Dendritic cell treated with granulocyte-macrophage colony-stimulating factor and Interleukin-4, amounts not matched to agents 40 ng/mL and 50 ng/mL, for 4 days (primary cell): ENCODE measurements around the gene LDAF1.
"Not testable (repeated sequence)": the region's sequence is repeated elsewhere in the genome, so short reads cannot be mapped to it uniquely, and the experiment has no call there.

ENCODE experiments used
- H3K27ac Mint-ChIP-seq: one replicate; pipeline ENCODE4 v1.8.0; 2022; ENCODE audit warnings: mild to moderate bottlenecking, mixed read lengths
- H3K27me3 Mint-ChIP-seq: one replicate; pipeline ENCODE4 v1.8.0; 2022; ENCODE audit warnings: mild to moderate bottlenecking, mixed read lengths
- H3K36me3 Mint-ChIP-seq: one replicate; pipeline ENCODE4 v1.8.0; 2022; ENCODE audit warnings: low read depth, mixed read lengths
- H3K4me1 Mint-ChIP-seq: one replicate; pipeline ENCODE4 v1.8.0; 2022; ENCODE audit warnings: low read depth, mixed read lengths
- H3K4me3 Mint-ChIP-seq: one replicate; pipeline ENCODE4 v1.8.0; 2022; ENCODE audit warnings: mild to moderate bottlenecking, moderate library complexity, mixed read lengths
- H3K9me3 Mint-ChIP-seq: one replicate; pipeline ENCODE4 v1.8.0; 2022; ENCODE audit warnings: mixed read lengths
- intact Hi-C: fragments of 100-400 bp; cut with micrococcal nuclease; formaldehyde crosslinking; loops from one replicate; pipeline ENCODE4 v1.15.0; 2022

Gene LDAF1

DNA sequence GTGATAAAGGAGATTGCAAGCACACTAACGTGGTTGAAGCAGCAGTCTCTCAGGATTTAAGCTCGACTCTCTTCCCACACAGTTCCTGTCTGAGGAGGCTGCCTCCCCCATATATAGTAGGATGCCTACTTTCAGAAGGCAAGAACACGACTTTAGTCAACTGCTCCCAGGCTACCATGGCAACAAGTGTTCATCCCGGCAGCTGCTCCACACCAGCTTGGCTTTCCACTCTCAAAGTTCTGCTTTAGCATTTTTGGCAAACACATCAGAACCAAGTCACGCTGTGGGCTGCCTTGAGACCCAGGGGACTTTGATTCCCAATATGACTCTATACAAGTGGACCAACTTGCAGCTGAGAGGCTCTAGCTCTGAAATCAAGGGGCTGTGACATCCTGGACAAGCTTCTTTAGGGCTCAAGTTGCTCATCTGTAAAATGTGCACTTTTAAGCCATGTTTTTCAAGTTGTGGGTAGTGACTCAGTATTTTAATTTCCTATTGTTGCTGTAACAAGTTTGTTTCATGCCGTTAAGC, 36.4 kb downstream of the LDAF1 start:
- Mint-ChIP-seq H3K9me3 (peaks cover 5% of the 10 kb centered on the region), H3K27ac (no peak overlapping the region), H3K4me3 (no peak overlapping the region), H3K27me3 (peaks cover 37% of the 10 kb centered on the region), H3K36me3 (no peaks in the 10 kb centered on the region), H3K4me1 (peaks cover 17% of the 10 kb centered on the region)
- intact Hi-C loops: no loop called here

DNA sequence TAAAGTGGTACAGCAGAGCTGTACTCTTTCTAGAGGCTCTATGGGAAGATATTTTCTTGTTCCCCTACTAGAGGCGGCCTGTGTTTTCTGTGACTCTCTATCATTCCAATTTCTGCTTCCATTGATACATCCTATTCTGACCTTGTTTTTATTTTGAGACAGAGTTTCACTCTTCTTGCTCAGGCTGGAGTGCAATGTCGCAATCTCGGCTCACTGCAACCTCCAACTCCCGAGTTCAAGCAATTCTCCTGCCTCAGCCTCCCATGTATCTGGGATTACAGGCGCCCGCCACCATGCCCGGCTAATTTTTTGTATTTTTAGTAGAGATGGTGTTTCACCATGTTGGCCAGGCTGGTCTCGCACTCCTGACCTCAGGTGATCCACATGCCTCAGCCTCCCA, 36.9 kb downstream of the LDAF1 start:
- H3K9me3 Mint-ChIP-seq, H3K27ac Mint-ChIP-seq, H3K36me3 Mint-ChIP-seq, intact Hi-C loops, H3K4me3 Mint-ChIP-seq: not testable (repeated sequence)
- peaks cover 37% of the 10 kb centered on the region for H3K27me3 Mint-ChIP-seq
- H3K4me1 Mint-ChIP-seq: peaks cover 17% of the 10 kb centered on the region

GRCh38 chr16:21197112-21197511, 38.6 kb downstream of the LDAF1 start:
- H3K4me1 Mint-ChIP-seq: peaks cover 17% of the 10 kb centered on the region
- H3K27ac Mint-ChIP-seq: no peak overlapping the region
- H3K36me3 Mint-ChIP-seq: no peaks in the 10 kb centered on the region
- peaks cover under 1% of the 10 kb centered on the region for H3K9me3 Mint-ChIP-seq
- intact Hi-C loops: no loop called here
- H3K4me3 Mint-ChIP-seq: no peak overlapping the region
- peaks cover 47% of the 10 kb centered on the region for H3K27me3 Mint-ChIP-seq

DNA sequence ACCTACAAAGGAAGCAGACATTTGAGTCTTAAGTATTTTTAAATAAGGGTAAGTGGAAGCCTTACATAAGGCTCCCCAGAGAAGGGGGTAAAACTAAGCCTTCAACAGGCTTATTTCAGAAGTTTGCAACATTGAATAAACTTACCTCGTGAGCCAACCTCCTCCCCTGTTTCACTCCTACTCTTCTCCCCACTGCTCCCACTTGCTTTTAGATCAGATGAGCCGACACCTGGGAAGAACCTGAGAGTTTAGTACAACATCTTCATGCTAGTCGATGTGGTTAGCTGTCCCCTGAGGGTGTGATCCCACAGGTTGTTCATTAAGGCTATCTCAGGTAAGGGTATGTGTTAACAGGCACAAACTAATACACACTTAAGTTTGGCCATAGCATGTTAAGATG, 39.1 kb downstream of the LDAF1 start:
- peaks cover 46% of the 10 kb centered on the region for H3K27me3 Mint-ChIP-seq

DNA sequence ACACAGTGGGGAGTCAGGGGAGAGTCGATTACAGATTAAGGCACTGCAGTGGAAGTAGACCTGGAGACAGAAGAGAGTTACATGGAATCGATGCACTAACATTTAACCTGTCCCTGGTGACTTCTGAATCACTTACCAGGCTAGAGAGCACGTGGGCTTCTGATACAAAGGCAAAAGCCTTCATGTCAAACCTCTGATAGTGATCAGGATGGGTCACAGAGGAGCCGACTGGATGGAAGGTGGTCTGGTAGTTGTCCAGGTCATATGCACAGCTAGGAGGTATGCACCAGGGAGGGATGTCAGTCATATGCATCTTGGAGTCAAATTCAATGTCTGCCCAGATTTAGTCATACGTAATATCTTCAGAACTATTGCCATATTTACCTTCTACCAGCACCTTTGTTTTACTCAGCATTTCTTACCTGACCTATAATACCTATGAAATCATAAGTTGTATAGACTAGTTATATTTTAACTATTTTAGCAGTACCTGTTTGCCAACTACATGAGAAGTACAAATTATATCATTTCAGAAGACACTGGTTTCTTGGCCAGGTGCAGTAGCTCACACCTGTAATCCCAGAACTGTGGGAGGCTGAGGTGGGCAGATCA, 41.2 kb downstream of the LDAF1 start:
- Mint-ChIP-seq H3K9me3 (no peaks in the 10 kb centered on the region), H3K4me3 (no peak overlapping the region), H3K36me3 (no peaks in the 10 kb centered on the region), H3K27me3 (peaks cover 37% of the 10 kb centered on the region), H3K4me1 (peaks cover 15% of the 10 kb centered on the region), H3K27ac (no peak overlapping the region)
- intact Hi-C loops: no loop called here

More for the DNA sequence above, 39.1 kb downstream of the LDAF1 start:
- Mint-ChIP-seq H3K36me3 (no peaks in the 10 kb centered on the region), H3K9me3 (no peaks in the 10 kb centered on the region), H3K27ac (no peak overlapping the region), H3K4me1 (peaks cover 17% of the 10 kb centered on the region), H3K4me3 (no peak overlapping the region)
- intact Hi-C loops: no loop called here

- H3K36me3 Mint-ChIP-seq: no peaks in the 10 kb centered on the region
- peaks cover 41% of the 10 kb centered on the region for H3K27me3 Mint-ChIP-seq
- no peak overlapping the region for H3K4me3 Mint-ChIP-seq
- H3K9me3 Mint-ChIP-seq: no peaks in the 10 kb centered on the region
- no peaks in the 10 kb centered on the region for H3K4me1 Mint-ChIP-seq
- intact Hi-C loops: no loop called here
- H3K27ac Mint-ChIP-seq: no peak overlapping the region
Observed at GRCh38 chr16:21203155-21203797, 44.8 kb downstream of the LDAF1 start.

- Mint-ChIP-seq H3K4me1 (no peaks in the 10 kb centered on the region), H3K27ac (no peak overlapping the region), H3K9me3 (no peaks in the 10 kb centered on the region), H3K36me3 (no peaks in the 10 kb centered on the region), H3K27me3 (peaks cover 41% of the 10 kb centered on the region), H3K4me3 (no peak overlapping the region)
- intact Hi-C loops: no loop called here
Observed at GRCh38 chr16:21205303-21205702, 46.8 kb downstream of the LDAF1 start.

GRCh38 chr16:21206550-21206949, 48.1 kb downstream of the LDAF1 start:
- H3K27me3 Mint-ChIP-seq: peaks cover 38% of the 10 kb centered on the region
- no peaks in the 10 kb centered on the region for H3K9me3 Mint-ChIP-seq
- H3K36me3 Mint-ChIP-seq: no peaks in the 10 kb centered on the region
- no peak overlapping the region for H3K27ac Mint-ChIP-seq
- H3K4me1 Mint-ChIP-seq: no peaks in the 10 kb centered on the region
- intact Hi-C loops: no loop called here
- no peak overlapping the region for H3K4me3 Mint-ChIP-seq

DNA sequence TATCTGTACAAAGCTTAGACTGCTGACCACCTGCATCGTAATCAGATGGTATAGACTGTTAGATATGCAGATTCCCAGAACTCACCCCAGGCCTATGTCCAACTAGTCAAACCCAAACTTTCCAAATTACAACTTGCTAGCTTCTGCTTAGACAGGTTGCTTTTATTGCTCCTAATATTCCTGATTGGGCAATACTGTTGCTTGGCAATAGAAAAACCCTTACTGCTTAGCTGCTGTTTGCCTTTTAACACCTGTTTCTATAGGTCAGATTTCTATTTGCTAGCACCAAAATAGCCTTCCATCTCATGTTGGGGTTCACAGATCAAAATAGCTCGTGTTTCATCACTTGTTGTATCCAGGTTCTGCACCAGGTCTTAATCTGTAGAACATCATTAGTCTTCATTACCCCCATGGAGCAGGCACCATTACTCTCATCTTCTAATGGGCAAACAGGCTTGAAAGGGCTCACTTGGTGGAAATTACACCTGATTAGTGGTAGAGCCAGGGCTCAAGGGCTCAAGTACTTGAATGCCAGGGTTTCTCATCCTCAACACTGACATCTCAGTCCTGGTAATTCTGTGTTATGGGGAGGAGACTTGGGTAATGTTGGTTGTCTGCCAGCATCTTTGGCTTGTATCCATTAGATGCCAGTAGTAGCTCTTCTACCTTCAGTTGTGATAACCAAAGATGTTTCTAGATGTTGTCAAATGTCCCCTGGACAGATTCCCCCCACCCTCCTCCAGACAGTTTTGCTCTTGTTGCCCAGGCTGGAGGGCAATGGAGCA, 50.2 kb downstream of the LDAF1 start:
- H3K4me3 Mint-ChIP-seq: no peak overlapping the region
- no peak overlapping the region for H3K27ac Mint-ChIP-seq
- no peaks in the 10 kb centered on the region for H3K4me1 Mint-ChIP-seq
- H3K27me3 Mint-ChIP-seq: peaks cover 36% of the 10 kb centered on the region
- no peaks in the 10 kb centered on the region for H3K9me3 Mint-ChIP-seq
- no peaks in the 10 kb centered on the region for H3K36me3 Mint-ChIP-seq
- intact Hi-C loops: no loop called here

DNA sequence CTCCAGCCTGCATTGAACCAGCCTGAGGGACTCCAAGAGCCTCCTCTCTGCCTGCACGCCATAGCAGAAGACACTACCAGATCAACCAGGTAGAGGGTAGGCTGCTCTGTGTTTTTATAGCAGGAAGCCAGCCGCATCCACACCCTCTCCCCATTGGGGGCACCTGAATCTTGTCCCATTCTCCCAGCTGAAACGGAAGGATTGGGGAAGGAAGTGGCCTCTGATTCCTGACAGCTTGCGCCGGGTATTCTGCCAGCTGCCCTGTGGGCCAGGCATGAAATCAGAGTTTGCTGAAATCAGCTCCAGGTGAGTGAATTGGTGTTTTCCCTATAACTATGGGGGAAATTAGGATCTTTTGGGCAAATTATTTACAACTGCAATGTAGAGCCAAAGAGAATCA, 53.0 kb downstream of the LDAF1 start, which contains the start of gene ZP2:
ZP2 (minus strand) TSS at position 89 of the 400 bp plus-strand sequence; CDS start at position 62, 27 bp downstream.
- peaks cover 42% of the 10 kb centered on the region for H3K27me3 Mint-ChIP-seq
- intact Hi-C loops: no loop called here
- no peaks in the 10 kb centered on the region for H3K4me1 Mint-ChIP-seq

GRCh38 chr16:21214086-21214485, 55.6 kb downstream of the LDAF1 start:
- intact Hi-C loops: no loop called here
- H3K27me3 Mint-ChIP-seq: peaks cover 38% of the 10 kb centered on the region
- no peaks in the 10 kb centered on the region for H3K4me1 Mint-ChIP-seq
- H3K36me3 Mint-ChIP-seq: no peaks in the 10 kb centered on the region
- H3K27ac Mint-ChIP-seq: no peak overlapping the region
- no peak overlapping the region for H3K4me3 Mint-ChIP-seq
- no peaks in the 10 kb centered on the region for H3K9me3 Mint-ChIP-seq

More for the DNA sequence above, 53.0 kb downstream of the LDAF1 start, which contains the start of gene ZP2:
- Mint-ChIP-seq H3K4me3 (no peak within 1 kb of the TSS), H3K36me3 (no peaks in the 10 kb centered on the region), H3K9me3 (no peaks in the 10 kb centered on the region), H3K27ac (no peak within 1 kb of the TSS)

DNA sequence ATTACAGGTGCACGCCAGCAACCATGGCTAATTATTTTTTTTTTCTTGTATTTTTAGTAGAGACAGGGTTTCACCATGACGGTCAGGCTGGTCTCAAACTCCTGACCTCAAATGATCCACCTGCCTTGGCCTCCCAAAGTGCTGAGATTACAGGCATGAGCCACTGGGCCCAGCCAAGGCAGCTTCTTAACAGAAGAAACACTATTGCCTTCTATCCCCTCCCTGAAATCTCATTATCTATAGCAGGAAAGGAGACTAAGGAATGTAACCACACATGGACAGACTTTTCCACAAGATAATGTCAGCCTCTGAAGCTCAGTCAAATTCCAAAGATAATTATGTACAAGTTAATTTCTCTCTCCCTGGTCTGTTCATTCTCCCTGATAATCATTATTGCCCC, 58.6 kb downstream of the LDAF1 start:
- Mint-ChIP-seq H3K4me3 (no peak overlapping the region), H3K9me3 (no peaks in the 10 kb centered on the region), H3K4me1 (no peaks in the 10 kb centered on the region), H3K27ac (no peak overlapping the region), H3K36me3 (no peaks in the 10 kb centered on the region), H3K27me3 (peaks cover 36% of the 10 kb centered on the region)
- intact Hi-C loops: no loop called here

GRCh38 chr16:21218153-21218552, 59.7 kb downstream of the LDAF1 start:
- intact Hi-C loops: no loop called here
- Mint-ChIP-seq H3K4me1 (no peaks in the 10 kb centered on the region), H3K27me3 (peaks cover 43% of the 10 kb centered on the region), H3K36me3 (no peaks in the 10 kb centered on the region), H3K9me3 (no peaks in the 10 kb centered on the region), H3K27ac (no peak overlapping the region), H3K4me3 (no peak overlapping the region)

- peaks cover 47% of the 10 kb centered on the region for H3K27me3 Mint-ChIP-seq
- no peak overlapping the region for H3K27ac Mint-ChIP-seq
- H3K9me3 Mint-ChIP-seq: no peaks in the 10 kb centered on the region
- no peak overlapping the region for H3K4me3 Mint-ChIP-seq
- intact Hi-C loops: no loop called here
- no peaks in the 10 kb centered on the region for H3K36me3 Mint-ChIP-seq
- peaks cover 2% of the 10 kb centered on the region for H3K4me1 Mint-ChIP-seq
Observed at GRCh38 chr16:21219551-21219950, 61.1 kb downstream of the LDAF1 start.
